Parathyroid adenoma (tissue), 2 donors: Measurements from ENCODE around the gene AQP2.

Source experiments
- H2AFZ ChIP-seq: fragments of 300-600 bp; sonication (generic); one replicate; pipeline ENCODE4 v1.7.0; 2017; ENCODE audit warnings: antibody characterized with exemption, mild to moderate bottlenecking
- H3K27ac ChIP-seq: fragments of 300-600 bp; sonication (generic); one replicate; pipeline ENCODE4 v1.7.0; 2017
- H3K27me3 ChIP-seq: fragments of 300-600 bp; sonication (generic); one replicate; pipeline ENCODE4 v1.7.0; 2017; ENCODE audit warnings: low read length; ENCODE audit not compliant: control insufficient read depth, insufficient read depth
- H3K36me3 ChIP-seq: fragments of 300-600 bp; sonication (generic); one replicate; pipeline ENCODE4 v1.7.0; 2017; ENCODE audit warnings: low read length; ENCODE audit not compliant: control insufficient read depth, insufficient read depth
- H3K4me1 ChIP-seq: fragments of 300-600 bp; sonication (generic); one replicate; pipeline ENCODE4 v1.7.0; 2017; ENCODE audit warnings: control low read depth
- H3K4me2 ChIP-seq: fragments of 300-600 bp; sonication (generic); one replicate; pipeline ENCODE4 v1.7.0; 2017; ENCODE audit warnings: low read length
- H3K4me3 ChIP-seq: fragments of 300-600 bp; sonication (generic); one replicate; pipeline ENCODE4 v1.7.0; 2017; ENCODE audit warnings: low read depth, low read length
- H3K79me2 ChIP-seq: fragments of 300-600 bp; sonication (generic); one replicate; pipeline ENCODE4 v1.7.0; 2017; ENCODE audit warnings: control low read depth
- H3K9ac ChIP-seq: fragments of 300-600 bp; sonication (generic); one replicate; pipeline ENCODE4 v1.7.0; 2017; ENCODE audit warnings: mild to moderate bottlenecking
- H3K9me3 ChIP-seq: fragments of 300-600 bp; sonication (generic); one replicate; pipeline ENCODE4 v1.7.0; 2017; ENCODE audit warnings: low read length; ENCODE audit not compliant: control insufficient read depth
- TF ChIP-seq, protein P1 (sequence below): fragments of 300-600 bp; sonication (generic); IDR thresholded peaks from one replicate; pipeline ENCODE4 v1.7.0; 2017; ENCODE audit warnings: antibody characterized with exemption, mild to moderate bottlenecking
- donor health status: primary hyperparathyroidism.

AQP2 gene

GRCh38 chr12:49923035-49923644, 27.4 kb upstream of the AQP2 start:
- TF ChIP-seq, protein P1, sequence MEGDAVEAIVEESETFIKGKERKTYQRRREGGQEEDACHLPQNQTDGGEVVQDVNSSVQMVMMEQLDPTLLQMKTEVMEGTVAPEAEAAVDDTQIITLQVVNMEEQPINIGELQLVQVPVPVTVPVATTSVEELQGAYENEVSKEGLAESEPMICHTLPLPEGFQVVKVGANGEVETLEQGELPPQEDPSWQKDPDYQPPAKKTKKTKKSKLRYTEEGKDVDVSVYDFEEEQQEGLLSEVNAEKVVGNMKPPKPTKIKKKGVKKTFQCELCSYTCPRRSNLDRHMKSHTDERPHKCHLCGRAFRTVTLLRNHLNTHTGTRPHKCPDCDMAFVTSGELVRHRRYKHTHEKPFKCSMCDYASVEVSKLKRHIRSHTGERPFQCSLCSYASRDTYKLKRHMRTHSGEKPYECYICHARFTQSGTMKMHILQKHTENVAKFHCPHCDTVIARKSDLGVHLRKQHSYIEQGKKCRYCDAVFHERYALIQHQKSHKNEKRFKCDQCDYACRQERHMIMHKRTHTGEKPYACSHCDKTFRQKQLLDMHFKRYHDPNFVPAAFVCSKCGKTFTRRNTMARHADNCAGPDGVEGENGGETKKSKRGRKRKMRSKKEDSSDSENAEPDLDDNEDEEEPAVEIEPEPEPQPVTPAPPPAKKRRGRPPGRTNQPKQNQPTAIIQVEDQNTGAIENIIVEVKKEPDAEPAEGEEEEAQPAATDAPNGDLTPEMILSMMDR = no peak
- no peaks in the 10 kb centered on the region for H3K36me3 ChIP-seq
- H3K9me3 ChIP-seq = no peaks in the 10 kb centered on the region
- no peak overlapping the region for H3K9ac ChIP-seq
- H3K27ac ChIP-seq = no peak overlapping the region
- no peak overlapping the region for H3K4me2 ChIP-seq
- no peaks in the 10 kb centered on the region for H3K27me3 ChIP-seq
- peak overlapping the region; percentile 72 for H2AFZ ChIP-seq
- no peak overlapping the region for H3K4me3 ChIP-seq
- H3K4me1 ChIP-seq = peaks cover 15% of the 10 kb centered on the region
- H3K79me2 ChIP-seq = no peaks in the 10 kb centered on the region

DNA sequence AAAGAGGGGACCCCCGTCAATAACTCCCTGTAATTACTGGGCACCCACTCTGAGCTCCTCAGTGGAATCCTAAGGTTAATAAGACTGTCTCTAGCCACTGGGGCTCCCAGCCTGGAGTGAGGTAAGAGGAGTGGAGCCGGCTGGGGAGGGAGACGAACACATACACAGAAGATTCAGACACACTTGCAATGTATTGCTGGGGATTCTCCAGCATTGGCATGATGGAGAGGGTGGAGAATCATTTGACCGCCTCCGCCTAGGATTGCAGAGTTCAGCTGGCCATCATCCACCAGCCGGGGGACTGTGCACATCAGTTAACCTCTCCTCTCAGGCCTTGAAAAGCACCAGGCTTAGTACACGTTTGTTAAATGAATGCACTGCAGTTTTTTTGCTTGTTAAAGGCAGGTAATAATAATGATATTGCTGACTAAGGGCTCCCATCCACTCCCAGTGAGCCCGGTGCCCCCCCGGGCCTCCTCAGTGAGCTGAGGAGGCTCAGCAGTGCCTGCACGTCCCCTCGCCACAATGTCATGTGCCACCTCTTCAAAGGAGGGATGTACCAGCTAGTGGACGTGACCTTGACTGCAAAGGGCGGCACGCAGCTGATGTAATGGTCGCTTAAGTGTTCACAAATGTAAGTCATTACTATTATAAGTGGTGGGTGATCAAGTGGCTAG, 26.5 kb upstream of the AQP2 start:
- Histone ChIP-seq H3K9ac (no peak overlapping the region), H3K9me3 (no peaks in the 10 kb centered on the region), H2AFZ (no peak overlapping the region), H3K27me3 (no peaks in the 10 kb centered on the region), H3K4me3 (no peak overlapping the region), H3K4me2 (no peak overlapping the region), H3K36me3 (no peaks in the 10 kb centered on the region), H3K79me2 (no peaks in the 10 kb centered on the region), H3K27ac (no peak overlapping the region), H3K4me1 (peaks cover 10% of the 10 kb centered on the region)
- TF ChIP-seq, protein P1 = no peak

- no peak overlapping the region for H3K27ac ChIP-seq
- no peaks in the 10 kb centered on the region for H3K9me3 ChIP-seq
- H2AFZ ChIP-seq = no peak overlapping the region
- no peak overlapping the region for H3K9ac ChIP-seq
- no peaks in the 10 kb centered on the region for H3K27me3 ChIP-seq
- H3K4me2 ChIP-seq = no peak overlapping the region
- no peak overlapping the region for H3K4me3 ChIP-seq
- H3K36me3 ChIP-seq = no peaks in the 10 kb centered on the region
- H3K79me2 ChIP-seq = no peaks in the 10 kb centered on the region
- TF ChIP-seq, protein P1 = no peak
- H3K4me1 ChIP-seq = peaks cover 10% of the 10 kb centered on the region
Observed at GRCh38 chr12:49924628-49925246, 25.8 kb upstream of the AQP2 start.

DNA sequence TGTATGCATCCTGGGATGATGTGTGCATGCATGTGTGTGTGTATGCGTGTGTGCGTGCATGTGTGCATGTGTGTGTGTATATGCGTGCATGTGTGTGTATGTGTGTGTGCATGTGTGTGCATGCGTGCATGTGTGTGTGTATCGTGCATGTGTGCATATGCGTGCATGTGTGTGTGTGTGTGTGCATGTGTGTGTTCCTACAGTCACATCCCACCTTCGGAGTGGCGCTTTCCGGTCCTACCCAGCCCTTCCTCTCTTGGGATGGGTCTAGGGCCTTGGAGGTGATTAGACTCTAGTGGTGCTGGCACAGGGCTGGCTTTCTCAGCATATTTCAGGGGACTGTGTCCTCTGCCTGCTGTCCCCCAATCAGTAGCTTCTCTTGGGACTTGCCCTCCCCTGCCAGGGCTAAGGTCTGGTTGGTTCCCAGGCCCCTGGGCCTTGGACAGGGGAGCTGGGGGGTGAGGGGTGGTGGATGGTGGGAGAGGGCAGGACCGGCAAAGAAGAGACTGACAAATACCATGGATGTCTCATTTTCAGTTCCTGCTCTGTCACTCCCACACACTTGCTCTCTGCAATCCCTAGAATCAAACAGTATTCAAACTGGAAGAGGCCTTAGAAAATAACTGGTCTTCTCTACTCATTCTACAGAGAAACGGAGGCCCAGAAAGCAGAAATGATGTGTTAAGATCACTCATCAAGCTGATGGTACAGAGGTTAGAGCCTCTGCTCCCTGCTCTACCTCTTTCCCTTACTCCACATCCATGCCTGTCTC, 24.9 kb upstream of the AQP2 start:
- H3K79me2 ChIP-seq = no peaks in the 10 kb centered on the region
- TF ChIP-seq, protein P1 = no peak
- H2AFZ ChIP-seq = no peak overlapping the region
- H3K36me3 ChIP-seq = no peaks in the 10 kb centered on the region
- no peak overlapping the region for H3K9ac ChIP-seq
- no peaks in the 10 kb centered on the region for H3K9me3 ChIP-seq
- H3K27me3 ChIP-seq = no peaks in the 10 kb centered on the region
- H3K4me3 ChIP-seq = no peak overlapping the region
- H3K27ac ChIP-seq = no peak overlapping the region
- H3K4me1 ChIP-seq = peaks cover 10% of the 10 kb centered on the region
- H3K4me2 ChIP-seq = no peak overlapping the region
